Activated CD8-positive, alpha-beta T cell treated with anti-CD3 and anti-CD28 coated beads for 36 hours (primary cell): Measurements from ENCODE around the gene CASP6. TPM values are rescaled to one million over a fixed set of nuclear protein-coding genes. Genes with fewer than 3 reads are reported as not detected.

ENCODE experiments used
- ATAC-seq: fragments of 200-7000 bp; cut with Tn5 transposase; one replicate; pipeline ENCODE4 v1.10.0; 2021; ENCODE audit warnings: mild to moderate bottlenecking, moderate library complexity
- CTCF ChIA-PET: fragments of 350-600 bp; sonication (Branson Sonifier 250); formaldehyde crosslinking; loops from one replicate; lab custom pipeline; 2021; ENCODE audit warnings: antibody characterized with exemption; lab: Charles Lee
- POLR2A ChIA-PET: fragments of 350-600 bp; sonication (Branson Sonifier 250); formaldehyde crosslinking; loops from one replicate; lab custom pipeline; 2021; ENCODE audit warnings: antibody characterized with exemption; lab: Charles Lee
- DNase-seq: peaks from one replicate; pipeline ENCODE4 v3.0.0-alpha.2; 2020
- H3K27ac Mint-ChIP-seq: one replicate; pipeline ENCODE4 v1.8.0; 2021; ENCODE audit warnings: mild to moderate bottlenecking, mixed read lengths
- H3K27me3 Mint-ChIP-seq: one replicate; pipeline ENCODE4 v1.8.0; 2021; ENCODE audit warnings: mixed read lengths
- H3K36me3 Mint-ChIP-seq: one replicate; pipeline ENCODE4 v1.8.0; 2021; ENCODE audit warnings: low read depth, mixed read lengths
- H3K4me1 Mint-ChIP-seq: one replicate; pipeline ENCODE4 v1.8.0; 2021; ENCODE audit warnings: low read depth, mixed read lengths
- H3K4me3 Mint-ChIP-seq: one replicate; pipeline ENCODE4 v1.8.0; 2021; ENCODE audit warnings: mild to moderate bottlenecking, moderate library complexity, mixed read lengths
- H3K9me3 Mint-ChIP-seq: one replicate; pipeline ENCODE4 v1.8.0; 2021; ENCODE audit warnings: mixed read lengths
- intact Hi-C: fragments of 100-400 bp; cut with micrococcal nuclease; formaldehyde crosslinking; loops from one replicate; pipeline ENCODE4 v1.10.0; 2022
- total RNA-seq, 2 experiments: library from RNA; stranded (reverse); gene quantifications; one replicate each; pipeline ENCODE4 v1.2.3, GENCODE V29; 2021
- TF ChIP-seq, protein P1 (sequence below): fragments of 200-600 bp; IDR thresholded peaks from one replicate; pipeline ENCODE4 v1.8.0; 2022; ENCODE audit warnings: antibody characterized with exemption, mild to moderate bottlenecking

CASP6 gene
- total RNA-seq, 2 experiments from 2014 or later: 19.1 to 28.3 TPM

DNA sequence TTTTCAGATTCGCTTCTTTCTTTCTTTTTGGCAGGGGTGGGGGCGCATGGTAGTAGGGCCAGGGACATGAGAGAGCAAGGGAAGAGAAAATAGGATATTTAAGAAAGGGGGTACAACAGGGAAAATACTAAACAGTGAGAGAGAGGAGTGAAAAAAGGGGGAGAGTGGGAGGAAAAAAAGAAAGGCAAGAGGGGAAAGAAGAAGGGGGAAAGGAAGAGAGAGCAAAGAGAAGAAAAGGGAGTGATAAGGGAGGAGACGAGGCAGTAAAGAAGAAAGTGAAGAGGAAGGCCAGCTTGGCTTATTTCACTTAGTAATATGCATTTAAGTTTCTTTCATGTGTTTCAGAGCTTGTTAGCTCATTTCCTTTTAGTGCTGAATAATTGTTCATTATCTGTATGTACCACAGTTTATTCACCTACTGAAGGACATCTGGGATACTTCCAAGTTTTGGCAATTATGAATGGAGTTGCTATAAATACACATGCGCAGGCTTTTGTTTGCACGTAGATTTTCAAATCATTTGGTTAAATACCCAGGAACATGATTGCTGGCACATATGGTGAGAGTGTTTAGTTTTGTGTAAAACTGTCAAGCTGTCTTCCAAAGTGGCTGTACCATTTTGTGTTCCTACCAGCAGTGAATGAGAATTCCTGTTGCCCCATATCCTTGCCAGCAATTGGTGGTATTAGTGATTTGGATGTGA is 37.3 kb downstream of the CASP6 start:
- Mint-ChIP-seq H3K36me3 (peaks cover 26% of the 10 kb centered on the region), H3K4me3 (no peak overlapping the region), H3K4me1 (peaks cover 60% of the 10 kb centered on the region), H3K27ac (peak overlapping the region; percentile 46), H3K27me3 (no peaks in the 10 kb centered on the region), H3K9me3 (peaks cover 3% of the 10 kb centered on the region)
- ChIA-PET POLR2A (no interaction called here), CTCF (no interaction called here)
- TF ChIP-seq, protein P1, sequence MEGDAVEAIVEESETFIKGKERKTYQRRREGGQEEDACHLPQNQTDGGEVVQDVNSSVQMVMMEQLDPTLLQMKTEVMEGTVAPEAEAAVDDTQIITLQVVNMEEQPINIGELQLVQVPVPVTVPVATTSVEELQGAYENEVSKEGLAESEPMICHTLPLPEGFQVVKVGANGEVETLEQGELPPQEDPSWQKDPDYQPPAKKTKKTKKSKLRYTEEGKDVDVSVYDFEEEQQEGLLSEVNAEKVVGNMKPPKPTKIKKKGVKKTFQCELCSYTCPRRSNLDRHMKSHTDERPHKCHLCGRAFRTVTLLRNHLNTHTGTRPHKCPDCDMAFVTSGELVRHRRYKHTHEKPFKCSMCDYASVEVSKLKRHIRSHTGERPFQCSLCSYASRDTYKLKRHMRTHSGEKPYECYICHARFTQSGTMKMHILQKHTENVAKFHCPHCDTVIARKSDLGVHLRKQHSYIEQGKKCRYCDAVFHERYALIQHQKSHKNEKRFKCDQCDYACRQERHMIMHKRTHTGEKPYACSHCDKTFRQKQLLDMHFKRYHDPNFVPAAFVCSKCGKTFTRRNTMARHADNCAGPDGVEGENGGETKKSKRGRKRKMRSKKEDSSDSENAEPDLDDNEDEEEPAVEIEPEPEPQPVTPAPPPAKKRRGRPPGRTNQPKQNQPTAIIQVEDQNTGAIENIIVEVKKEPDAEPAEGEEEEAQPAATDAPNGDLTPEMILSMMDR: no peak
- intact Hi-C loops: no loop called here
- DNase-seq (no peak), ATAC-seq (no peak)

DNA sequence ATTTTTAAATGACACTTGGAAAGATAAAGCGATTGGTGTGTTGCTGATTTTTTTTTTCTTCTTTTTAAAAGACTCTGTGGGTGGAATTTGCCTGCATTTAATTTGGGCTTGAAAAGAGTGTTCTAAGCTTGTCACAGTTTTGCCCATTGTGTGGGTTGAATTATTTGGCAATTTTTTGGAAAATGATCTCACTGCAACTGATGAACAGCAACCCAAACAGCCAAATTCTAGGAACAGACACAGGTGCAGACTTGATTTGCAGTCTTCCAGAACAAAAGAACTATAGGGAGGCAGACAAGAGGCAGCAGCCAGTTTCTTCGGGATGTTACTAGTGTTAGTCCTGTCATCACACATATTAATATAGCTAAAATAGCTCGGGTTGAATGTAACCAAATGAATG is 40.5 kb downstream of the CASP6 start:
- TF ChIP-seq, protein P1: no peak
- ChIA-PET CTCF (interaction anchor here (1.4 to 1.7 kb wide), 2 partner anchors 8 to 229 kb away, joined by 4 to 6 read pairs; partner anchors contain the start of gene SEC24B), POLR2A (interaction anchor here (0.5 to 1.5 kb wide), 3 partner anchors 9 to 83 kb away, joined by 3 read pairs; no protein-coding TSS in a partner anchor)
- Mint-ChIP-seq H3K36me3 (peaks cover 19% of the 10 kb centered on the region), H3K27me3 (no peaks in the 10 kb centered on the region), H3K4me3 (no peak overlapping the region), H3K9me3 (no peaks in the 10 kb centered on the region), H3K4me1 (peaks cover 43% of the 10 kb centered on the region), H3K27ac (no peak overlapping the region)
- no peak for ATAC-seq
- no peak for DNase-seq
- intact Hi-C loops: no loop called here

DNA sequence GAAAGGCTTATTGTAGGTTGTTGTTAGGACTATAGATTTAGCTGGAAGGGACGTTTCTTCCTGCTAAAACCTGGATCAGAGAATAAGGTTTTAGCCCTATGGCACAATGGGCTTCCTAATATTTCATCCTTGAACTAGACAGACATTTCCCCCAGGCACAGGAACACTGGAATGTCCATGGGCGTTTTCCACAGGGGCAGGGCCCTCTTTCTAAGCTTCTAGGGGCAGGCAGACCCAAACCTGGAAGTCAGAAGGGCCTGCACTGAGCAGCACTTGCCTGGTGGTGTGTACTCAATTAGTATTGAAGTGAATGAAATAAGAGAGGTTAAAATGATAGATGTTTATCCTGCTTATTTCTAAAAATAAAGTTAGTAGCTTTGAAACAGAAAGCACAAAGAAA is 41.1 kb downstream of the CASP6 start:
- CTCF ChIA-PET: interaction anchor here (1.4 kb wide), 1 partner anchor 229 kb away, joined by 6 read pairs; the partner anchor contains the start of gene SEC24B
- DNase-seq (no peak), ATAC-seq (no peak)
- Mint-ChIP-seq H3K27me3 (no peaks in the 10 kb centered on the region), H3K9me3 (no peaks in the 10 kb centered on the region), H3K4me3 (no peak overlapping the region), H3K4me1 (peaks cover 40% of the 10 kb centered on the region), H3K36me3 (peaks cover 17% of the 10 kb centered on the region), H3K27ac (no peak overlapping the region)
- POLR2A ChIA-PET: interaction anchor here (1.1 to 1.5 kb wide), 2 partner anchors 16 to 101 kb away, joined by 3 read pairs; no protein-coding TSS in a partner anchor
- intact Hi-C loops: no loop called here
- TF ChIP-seq, protein P1: no peak

DNA sequence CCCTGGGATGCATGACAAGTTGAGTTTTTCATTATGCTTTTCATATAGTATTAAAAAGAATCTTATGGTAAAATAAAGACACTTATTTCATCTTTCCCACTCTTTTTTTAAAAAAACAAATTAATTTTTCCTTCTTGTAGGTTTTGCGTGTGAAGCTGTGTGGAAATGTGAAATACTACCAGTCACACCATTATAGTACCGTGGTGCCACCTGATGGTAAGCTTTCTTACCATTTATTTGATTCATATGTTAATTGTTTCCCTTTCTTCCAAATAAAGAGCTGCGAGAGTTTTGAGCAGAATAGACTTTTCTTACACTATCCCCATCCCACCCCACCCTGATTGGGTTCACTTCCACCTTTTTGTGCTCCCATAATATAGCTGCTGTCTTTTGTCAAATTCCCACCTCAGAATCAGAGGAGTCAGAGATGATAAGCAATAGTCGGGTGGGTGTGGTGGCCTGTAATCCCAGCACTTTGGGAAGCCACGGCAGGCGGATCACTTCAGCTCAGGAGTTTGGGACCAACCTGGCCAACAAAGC is 44.3 kb downstream of the CASP6 start:
- POLR2A ChIA-PET: interaction anchor here (0.6 to 1.0 kb wide), 2 partner anchors 9 to 70 kb away, joined by 3 read pairs; no protein-coding TSS in a partner anchor
- H3K27ac Mint-ChIP-seq: no peak overlapping the region
- H3K4me3 Mint-ChIP-seq: no peak overlapping the region
- intact Hi-C loops: loop anchor here (5.0 kb wide), 1 partner anchor 232 kb away; no protein-coding TSS in a partner anchor
- no peaks in the 10 kb centered on the region for H3K27me3 Mint-ChIP-seq
- TF ChIP-seq, protein P1: peak; percentile 24
- ATAC-seq (peak; percentile 41), DNase-seq (peak; percentile 32)
- H3K4me1 Mint-ChIP-seq: peaks cover 37% of the 10 kb centered on the region
- H3K9me3 Mint-ChIP-seq: no peaks in the 10 kb centered on the region
- H3K36me3 Mint-ChIP-seq: peaks cover 8% of the 10 kb centered on the region
- CTCF ChIA-PET: interaction anchor here (0.6 to 1.6 kb wide), 9 partner anchors 12 to 226 kb away, joined by 3 to 8 read pairs (median 3); partner anchors contain the start of gene SEC24B
